HEK293 (cell line): ENCODE measurements around the gene BCL11B.

Experiments
- CTCF ChIA-PET: fragments of 350-600 bp; formaldehyde crosslinking; extraction: SDS; loops from one replicate; lab custom pipeline; 2021; ENCODE audit warnings: antibody characterized with exemption; lab: Yijun Ruan, JAX
- POLR2A ChIA-PET: fragments of 300-600 bp; formaldehyde crosslinking; extraction: SDS; loops from one replicate; lab custom pipeline; 2020; ENCODE audit warnings: antibody characterized with exemption, inconsistent platforms; lab: Yijun Ruan, JAX
- H3K27ac ChIP-seq: fragments of 200-500 bp; sonication (Bioruptor generic); 2 replicates; pipeline ENCODE4 v1.5.1; 2014; ENCODE audit warnings: low read depth, low read length, control low read depth, inconsistent platforms; ENCODE audit errors: extremely low read depth
- H3K36me3 ChIP-seq, 2 experiments: fragments of 200-500 bp in 1 of 2; sonication (Bioruptor generic) in 1 of 2; 1 replicate in 1 of 2; 2 replicates in 1 of 2; pipeline ENCODE4 v1.5.1; 2014 to 2017; ENCODE audit warnings: inconsistent platforms in 2 of 2, low read length in 2 of 2; ENCODE audit not compliant: control insufficient read depth in 2 of 2, insufficient read depth in 1 of 2
- H3K4me1 ChIP-seq: fragments of 200-500 bp; sonication (Bioruptor generic); 2 replicates; pipeline ENCODE4 v1.5.1; 2014; ENCODE audit warnings: mild to moderate bottlenecking, low read length, inconsistent platforms; ENCODE audit not compliant: control insufficient read depth, insufficient read depth
- H3K4me3 ChIP-seq: 2 replicates; pipeline ENCODE4 v1.5.1; 2011; ENCODE audit warnings: low read depth, mild to moderate bottlenecking, control low read depth, low read length, moderate library complexity
- H3K9me3 ChIP-seq: fragments of 200-500 bp; sonication (Bioruptor generic); 2 replicates; pipeline ENCODE4 v1.5.1; 2014; ENCODE audit warnings: low read depth, low read length, inconsistent platforms; ENCODE audit not compliant: control insufficient read depth, insufficient read depth
- BCL11B ChIP-seq: fragments of 450-650 bp; formaldehyde crosslinking; IDR thresholded peaks from 2 replicates; pipeline ENCODE4 v1.5.1; 2016; ENCODE audit warnings: low read depth, missing biosample characterization, missing genetic modification characterization
- IKZF3 ChIP-seq: fragments of 450-650 bp; IDR thresholded peaks from 2 replicates; pipeline ENCODE4 v1.5.0; 2018; ENCODE audit warnings: missing biosample characterization, mild to moderate bottlenecking, missing genetic modification characterization, moderate library complexity
- SP7 ChIP-seq: fragments of 450-650 bp; formaldehyde crosslinking; IDR thresholded peaks from 2 replicates; pipeline ENCODE4 v1.5.1; 2016; ENCODE audit warnings: missing biosample characterization, missing genetic modification characterization
- ZNF37A ChIP-seq: fragments of 450-650 bp; IDR thresholded peaks from 2 replicates; pipeline ENCODE4 v1.5.1; 2018; ENCODE audit warnings: missing biosample characterization, missing genetic modification characterization
- ZNF560 ChIP-seq: fragments of 450-650 bp; formaldehyde crosslinking; IDR thresholded peaks from 2 replicates; pipeline ENCODE4 v1.5.1; 2017; ENCODE audit warnings: missing biosample characterization, missing genetic modification characterization, borderline replicate concordance
- ZNF76 ChIP-seq: fragments of 450-650 bp; formaldehyde crosslinking; IDR thresholded peaks from 2 replicates; pipeline ENCODE4; 2016; ENCODE audit warnings: low read depth, missing biosample characterization, missing genetic modification characterization, borderline replicate concordance
- TF ChIP-seq, protein P1 (sequence below): fragments of 450-650 bp; formaldehyde crosslinking; IDR thresholded peaks from 2 replicates; pipeline ENCODE4 v1.5.1; 2016; ENCODE audit warnings: missing biosample characterization, missing genetic modification characterization
- TF ChIP-seq, protein P2 (sequence below): fragments of 450-650 bp; formaldehyde crosslinking; IDR thresholded peaks from 2 replicates; pipeline ENCODE4 v1.5.1; 2016; ENCODE audit warnings: missing biosample characterization, missing genetic modification characterization, low read depth
- TF ChIP-seq, protein P3 (sequence below): fragments of 450-650 bp; formaldehyde crosslinking; IDR thresholded peaks from 2 replicates; pipeline ENCODE4 v1.5.1; 2017; ENCODE audit warnings: missing biosample characterization, missing genetic modification characterization

The BCL11B gene

DNA sequence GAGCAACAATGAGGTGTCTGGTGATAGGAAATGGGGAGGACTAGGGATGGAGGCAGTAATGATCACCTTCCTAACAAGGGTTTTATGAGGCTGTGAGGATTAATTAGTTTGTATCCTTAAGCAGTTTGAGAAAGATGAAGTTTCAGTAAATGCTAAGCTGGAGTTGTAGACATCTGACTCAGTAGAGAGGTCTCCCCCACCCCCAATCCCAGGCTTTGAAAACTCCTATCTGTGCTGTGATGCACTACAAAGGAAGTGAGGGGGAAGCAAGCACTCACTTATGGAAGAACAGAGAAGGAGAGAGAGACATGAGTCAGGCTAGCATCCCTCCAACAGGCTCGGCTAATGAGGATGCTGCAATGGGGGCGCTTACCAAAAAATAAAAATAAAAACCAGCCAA is 5.5 kb upstream of the BCL11B start:
- Histone ChIP-seq H3K4me3 (no peak overlapping the region), H3K9me3 (no peaks in the 10 kb centered on the region), H3K27ac (no peak overlapping the region), H3K4me1 (no peaks in the 10 kb centered on the region; the same call in 1 of the 2 replicates), H3K36me3 (no peaks in the 10 kb centered on the region)
- ChIA-PET CTCF (interaction anchor here (0.6 to 1.5 kb wide), 6 partner anchors 11 to 1679 kb away, joined by 3 to 4 read pairs (median 3); no protein-coding TSS in a partner anchor), POLR2A (no interaction called here)
- TF ChIP-seq IKZF3 (no peak), BCL11B (tag by site-specific recombination) (no peak), SP7 (tag by site-specific recombination) (0 out of 2 replicates have a peak, but pooled peaks have one; percentile 29), ZNF76 (tag by site-specific recombination) (no peak)
- TF ChIP-seq, protein P1, sequence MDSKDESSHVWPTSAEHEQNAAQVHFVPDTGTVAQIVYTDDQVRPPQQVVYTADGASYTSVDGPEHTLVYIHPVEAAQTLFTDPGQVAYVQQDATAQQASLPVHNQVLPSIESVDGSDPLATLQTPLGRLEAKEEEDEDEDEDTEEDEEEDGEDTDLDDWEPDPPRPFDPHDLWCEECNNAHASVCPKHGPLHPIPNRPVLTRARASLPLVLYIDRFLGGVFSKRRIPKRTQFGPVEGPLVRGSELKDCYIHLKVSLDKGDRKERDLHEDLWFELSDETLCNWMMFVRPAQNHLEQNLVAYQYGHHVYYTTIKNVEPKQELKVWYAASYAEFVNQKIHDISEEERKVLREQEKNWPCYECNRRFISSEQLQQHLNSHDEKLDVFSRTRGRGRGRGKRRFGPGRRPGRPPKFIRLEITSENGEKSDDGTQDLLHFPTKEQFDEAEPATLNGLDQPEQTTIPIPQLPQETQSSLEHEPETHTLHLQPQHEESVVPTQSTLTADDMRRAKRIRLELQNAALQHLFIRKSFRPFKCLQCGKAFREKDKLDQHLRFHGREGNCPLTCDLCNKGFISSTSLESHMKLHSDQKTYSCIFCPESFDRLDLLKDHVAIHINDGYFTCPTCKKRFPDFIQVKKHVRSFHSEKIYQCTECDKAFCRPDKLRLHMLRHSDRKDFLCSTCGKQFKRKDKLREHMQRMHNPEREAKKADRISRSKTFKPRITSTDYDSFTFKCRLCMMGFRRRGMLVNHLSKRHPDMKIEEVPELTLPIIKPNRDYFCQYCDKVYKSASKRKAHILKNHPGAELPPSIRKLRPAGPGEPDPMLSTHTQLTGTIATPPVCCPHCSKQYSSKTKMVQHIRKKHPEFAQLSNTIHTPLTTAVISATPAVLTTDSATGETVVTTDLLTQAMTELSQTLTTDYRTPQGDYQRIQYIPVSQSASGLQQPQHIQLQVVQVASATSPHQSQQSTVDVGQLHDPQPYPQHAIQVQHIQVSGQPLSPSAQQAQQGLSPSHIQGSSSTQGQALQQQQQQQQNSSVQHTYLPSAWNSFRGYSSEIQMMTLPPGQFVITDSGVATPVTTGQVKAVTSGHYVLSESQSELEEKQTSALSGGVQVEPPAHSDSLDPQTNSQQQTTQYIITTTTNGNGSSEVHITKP: peak; percentile 63

DNA sequence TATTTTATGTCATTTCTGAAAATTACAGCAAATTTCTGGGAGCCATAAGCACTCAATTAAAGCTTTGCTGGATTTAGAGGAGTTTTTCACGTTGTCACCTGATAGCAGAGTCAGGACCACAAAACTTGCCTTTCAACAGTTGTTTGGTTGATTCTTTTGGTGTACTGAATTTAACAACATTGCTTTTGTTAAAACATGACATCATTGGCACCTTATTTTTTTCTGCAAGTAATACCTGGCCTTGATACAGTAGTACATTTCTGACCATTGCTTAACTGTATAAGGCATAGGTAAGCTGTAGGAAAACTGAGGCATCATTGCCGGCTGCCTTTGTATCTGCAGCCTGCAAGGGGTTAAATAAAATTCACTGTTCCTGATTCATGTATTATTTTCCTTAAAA is 4.5 kb upstream of the BCL11B start:
- no peaks in the 10 kb centered on the region; the same call in 1 of the 2 replicates for H3K4me1 ChIP-seq
- no peaks in the 10 kb centered on the region for H3K9me3 ChIP-seq
- no peaks in the 10 kb centered on the region for H3K36me3 ChIP-seq
- no peak overlapping the region for H3K4me3 ChIP-seq
- TF ChIP-seq ZNF560 (tag by site-specific recombination): no peak
- TF ChIP-seq, protein P2, sequence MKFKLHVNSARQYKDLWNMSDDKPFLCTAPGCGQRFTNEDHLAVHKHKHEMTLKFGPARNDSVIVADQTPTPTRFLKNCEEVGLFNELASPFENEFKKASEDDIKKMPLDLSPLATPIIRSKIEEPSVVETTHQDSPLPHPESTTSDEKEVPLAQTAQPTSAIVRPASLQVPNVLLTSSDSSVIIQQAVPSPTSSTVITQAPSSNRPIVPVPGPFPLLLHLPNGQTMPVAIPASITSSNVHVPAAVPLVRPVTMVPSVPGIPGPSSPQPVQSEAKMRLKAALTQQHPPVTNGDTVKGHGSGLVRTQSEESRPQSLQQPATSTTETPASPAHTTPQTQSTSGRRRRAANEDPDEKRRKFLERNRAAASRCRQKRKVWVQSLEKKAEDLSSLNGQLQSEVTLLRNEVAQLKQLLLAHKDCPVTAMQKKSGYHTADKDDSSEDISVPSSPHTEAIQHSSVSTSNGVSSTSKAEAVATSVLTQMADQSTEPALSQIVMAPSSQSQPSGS: peak; percentile 58
- ChIA-PET CTCF (interaction anchor here (0.5 to 1.5 kb wide), 3 partner anchors 10 to 139 kb away, joined by 3 to 4 read pairs (median 3); no protein-coding TSS in a partner anchor), POLR2A (no interaction called here)
- no peak overlapping the region for H3K27ac ChIP-seq

DNA sequence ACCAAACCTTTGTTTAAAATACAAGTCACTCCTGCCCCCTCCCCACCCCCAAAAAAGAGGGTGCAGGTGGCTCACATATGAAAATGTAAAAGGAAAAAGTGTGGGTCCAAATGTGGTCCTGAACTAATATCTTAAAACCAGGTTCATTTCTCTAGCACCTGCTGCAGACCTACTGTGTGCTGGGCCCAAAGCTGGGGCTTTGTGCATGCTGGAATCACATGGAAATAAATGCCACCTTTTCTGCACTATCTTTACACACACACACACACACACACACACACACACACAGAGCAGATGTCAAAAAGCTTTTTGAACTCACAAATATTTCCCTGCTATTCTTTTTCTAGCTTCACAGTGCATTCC is 3.2 kb upstream of the BCL11B start:
- no peak for TF ChIP-seq ZNF37A
- TF ChIP-seq, protein P3, sequence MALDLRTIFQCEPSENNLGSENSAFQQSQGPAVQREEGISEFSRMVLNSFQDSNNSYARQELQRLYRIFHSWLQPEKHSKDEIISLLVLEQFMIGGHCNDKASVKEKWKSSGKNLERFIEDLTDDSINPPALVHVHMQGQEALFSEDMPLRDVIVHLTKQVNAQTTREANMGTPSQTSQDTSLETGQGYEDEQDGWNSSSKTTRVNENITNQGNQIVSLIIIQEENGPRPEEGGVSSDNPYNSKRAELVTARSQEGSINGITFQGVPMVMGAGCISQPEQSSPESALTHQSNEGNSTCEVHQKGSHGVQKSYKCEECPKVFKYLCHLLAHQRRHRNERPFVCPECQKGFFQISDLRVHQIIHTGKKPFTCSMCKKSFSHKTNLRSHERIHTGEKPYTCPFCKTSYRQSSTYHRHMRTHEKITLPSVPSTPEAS (tag by site-specific recombination): peak; percentile 41
- CTCF ChIA-PET: interaction anchor here (0.5 to 1.6 kb wide), 5 partner anchors 45 to 1261 kb away, joined by 3 to 4 read pairs (median 3); no protein-coding TSS in a partner anchor
- H3K27ac ChIP-seq: no peak overlapping the region
- no peaks in the 10 kb centered on the region for H3K9me3 ChIP-seq
- H3K36me3 ChIP-seq: no peaks in the 10 kb centered on the region
- no peak overlapping the region for H3K4me3 ChIP-seq
- H3K4me1 ChIP-seq: no peaks in the 10 kb centered on the region; the same call in 1 of the 2 replicates
- POLR2A ChIA-PET: interaction anchor here (0.6 to 0.7 kb wide), 4 partner anchors 130 to 808 kb away, joined by 3 to 4 read pairs (median 4); no protein-coding TSS in a partner anchor
